Anterior cingulate cortex (tissue), 58 donors: ENCODE results near the gene PLXNA2.

ENCODE experiments used
- DNase-seq, 58 donors: peaks; one replicate each; lab custom pipeline; 2025; lab: John Stamatoyannopoulos, UW

Gene PLXNA2

GRCh38 chr1:208243527-208243966 lies 637 bp downstream of the PLXNA2 start:
- peak in 3 of 58 donors; percentile 36 to 74 (median 64) for DNase-seq

DNA sequence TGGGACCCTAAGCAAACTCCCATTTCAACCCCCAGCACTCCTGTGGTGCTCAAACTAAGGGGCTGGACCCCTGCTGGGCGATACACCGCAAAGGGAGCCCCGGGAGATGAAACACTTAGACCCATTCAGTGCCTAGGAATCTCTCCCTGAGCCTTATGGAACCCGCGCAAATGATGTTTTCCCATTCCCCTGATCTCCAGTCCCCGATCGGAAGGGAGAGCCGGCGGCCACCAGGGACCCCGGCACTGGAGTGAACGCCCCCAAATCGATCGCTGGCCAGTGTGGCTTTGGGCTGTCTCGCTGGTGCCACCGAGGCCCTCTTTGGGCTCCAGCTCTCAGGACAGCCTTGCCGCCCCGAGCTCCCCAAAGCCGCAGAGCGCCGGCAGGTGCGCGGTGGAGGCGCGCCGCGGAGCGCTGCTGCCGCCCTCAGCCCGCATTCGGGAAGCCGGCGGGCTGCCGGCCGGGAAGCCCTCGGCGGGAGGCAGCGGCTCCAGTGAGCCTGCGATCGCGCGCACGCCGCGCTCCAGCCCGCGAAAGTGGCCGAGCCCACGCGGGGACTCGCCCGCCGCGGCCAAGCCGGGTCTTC lies 1.1 kb downstream of the PLXNA2 start:
- DNase-seq: peak in 3 of 58 donors; percentile 36 to 68 (median 43)

GRCh38 chr1:208242146-208242545 lies 2.0 kb downstream of the PLXNA2 start:
- no peak for DNase-seq

- no peak for DNase-seq
These were observed 2.7 kb downstream of the PLXNA2 start for GRCh38 chr1:208241512-208241911.

- peak in 1 of 58 donors; percentile 20 for DNase-seq
These were observed 3.4 kb downstream of the PLXNA2 start for GRCh38 chr1:208240662-208241355.

DNA sequence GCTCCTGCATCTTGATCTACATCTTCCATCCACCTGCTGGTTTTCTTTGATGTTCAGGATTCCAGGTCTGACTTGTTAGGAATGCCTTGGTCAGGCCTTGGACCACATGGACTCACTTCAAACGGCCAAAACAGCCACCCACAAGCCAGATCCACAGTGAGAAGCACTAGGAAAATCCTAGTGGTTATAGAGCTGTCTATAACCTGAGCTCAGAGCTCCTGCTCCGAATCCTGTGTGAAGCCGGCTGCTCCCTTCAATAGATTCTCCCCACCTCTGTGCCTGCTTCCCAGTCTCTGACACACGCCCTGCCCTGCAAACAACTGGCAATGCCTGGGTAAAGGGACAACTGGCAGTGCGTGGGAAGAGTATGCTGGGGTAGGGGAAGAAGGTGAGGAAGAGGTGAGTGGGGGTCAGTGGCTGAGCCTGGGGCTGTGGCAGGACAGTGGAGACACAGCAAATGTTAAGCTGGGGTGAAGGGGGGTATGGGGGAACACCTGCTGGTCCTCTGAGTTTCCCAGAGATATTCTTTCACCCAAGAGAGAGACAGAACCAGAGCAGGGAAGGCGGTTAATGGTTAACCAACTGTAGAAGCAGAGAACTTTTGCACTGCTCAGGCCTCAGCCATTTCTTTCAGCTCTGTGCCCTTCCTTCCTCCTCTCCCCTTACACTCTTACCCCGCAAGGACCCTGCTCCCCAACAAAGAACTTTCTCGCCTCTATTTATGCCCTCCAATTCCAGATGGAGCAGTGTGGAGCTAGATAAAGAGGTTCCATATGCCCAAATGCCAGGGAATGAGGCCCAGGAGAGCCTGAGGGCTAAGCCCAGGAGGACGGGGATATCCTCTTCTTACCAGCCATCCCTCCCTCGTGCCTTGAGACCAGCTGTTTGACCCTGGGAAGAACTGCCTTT lies 4.5 kb downstream of the PLXNA2 start:
- DNase-seq: peak in 1 of 58 donors; percentile 67

DNA sequence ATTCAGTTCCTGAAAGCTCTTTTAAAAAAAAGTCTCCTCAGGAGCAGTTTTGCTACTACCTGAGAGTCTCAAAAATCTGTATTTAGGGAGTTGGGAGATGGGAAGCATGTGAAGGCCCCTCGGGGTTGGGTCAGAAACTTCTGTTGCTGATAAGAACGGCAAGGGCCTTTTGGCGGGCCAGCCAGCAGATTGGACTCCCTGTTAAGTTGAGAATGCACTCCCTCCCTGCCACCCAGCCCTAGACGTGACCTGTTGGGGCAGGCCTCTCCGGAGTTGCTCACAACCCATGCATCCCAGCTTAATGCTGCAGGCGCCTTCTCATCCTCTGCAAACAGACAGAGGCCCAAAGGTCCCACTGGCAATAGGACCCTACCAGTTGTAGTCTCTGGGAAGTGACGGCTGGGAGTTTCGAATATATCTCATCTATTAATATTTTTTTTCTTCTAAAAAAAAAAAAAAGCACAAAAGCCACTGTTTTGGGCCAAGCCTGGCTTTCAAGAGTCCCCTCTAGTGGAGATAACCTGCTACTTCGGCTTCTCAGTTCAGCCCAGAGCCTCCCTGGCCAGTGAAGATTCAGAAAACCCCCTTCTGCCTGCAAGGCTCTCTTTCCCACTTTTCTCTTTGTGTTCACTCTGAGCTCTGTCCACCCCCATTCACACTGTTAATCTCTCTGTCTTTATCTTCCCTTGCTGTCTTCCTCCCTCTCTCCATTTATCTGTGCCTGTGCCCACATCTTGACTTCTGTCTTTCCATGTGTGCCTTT lies 5.3 kb downstream of the PLXNA2 start:
- DNase-seq: peak in 11 of 58 donors; percentile 18 to 68 (median 28)

- DNase-seq: no peak
These were observed 6.9 kb downstream of the PLXNA2 start for GRCh38 chr1:208237241-208237640.

GRCh38 chr1:208235982-208236761 lies 8.0 kb downstream of the PLXNA2 start:
- DNase-seq: no peak

GRCh38 chr1:208235356-208235981 lies 8.7 kb downstream of the PLXNA2 start:
- DNase-seq: no peak

GRCh38 chr1:208234721-208235120 lies 9.5 kb downstream of the PLXNA2 start:
- no peak for DNase-seq

- peak in 1 of 58 donors; percentile 62 for DNase-seq
These were observed 10.2 kb downstream of the PLXNA2 start for GRCh38 chr1:208233978-208234377.

DNA sequence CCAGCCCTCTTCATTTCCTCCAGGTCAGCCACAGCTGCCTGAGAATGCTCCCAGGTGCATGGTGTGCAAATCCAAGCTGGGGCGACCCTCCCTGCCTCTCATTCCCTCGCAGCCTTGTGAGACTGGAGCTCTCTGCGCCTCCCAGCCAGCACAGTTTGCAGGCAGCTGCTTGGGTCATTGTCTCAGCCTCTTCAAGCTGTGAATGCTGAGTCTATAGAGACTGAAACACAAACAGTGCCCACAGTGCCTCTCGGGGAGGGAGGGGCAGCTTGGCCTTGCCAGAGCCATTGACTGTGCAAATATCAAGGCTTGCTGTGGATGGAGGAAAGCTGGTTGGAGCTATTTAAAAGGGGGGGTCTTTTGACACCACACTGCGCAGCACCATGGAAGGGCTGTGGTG lies 10.6 kb downstream of the PLXNA2 start:
- peak in 50 of 58 donors; percentile 15 to 83 (median 58) for DNase-seq

GRCh38 chr1:208232662-208233038 lies 11.5 kb downstream of the PLXNA2 start:
- no peak for DNase-seq

DNA sequence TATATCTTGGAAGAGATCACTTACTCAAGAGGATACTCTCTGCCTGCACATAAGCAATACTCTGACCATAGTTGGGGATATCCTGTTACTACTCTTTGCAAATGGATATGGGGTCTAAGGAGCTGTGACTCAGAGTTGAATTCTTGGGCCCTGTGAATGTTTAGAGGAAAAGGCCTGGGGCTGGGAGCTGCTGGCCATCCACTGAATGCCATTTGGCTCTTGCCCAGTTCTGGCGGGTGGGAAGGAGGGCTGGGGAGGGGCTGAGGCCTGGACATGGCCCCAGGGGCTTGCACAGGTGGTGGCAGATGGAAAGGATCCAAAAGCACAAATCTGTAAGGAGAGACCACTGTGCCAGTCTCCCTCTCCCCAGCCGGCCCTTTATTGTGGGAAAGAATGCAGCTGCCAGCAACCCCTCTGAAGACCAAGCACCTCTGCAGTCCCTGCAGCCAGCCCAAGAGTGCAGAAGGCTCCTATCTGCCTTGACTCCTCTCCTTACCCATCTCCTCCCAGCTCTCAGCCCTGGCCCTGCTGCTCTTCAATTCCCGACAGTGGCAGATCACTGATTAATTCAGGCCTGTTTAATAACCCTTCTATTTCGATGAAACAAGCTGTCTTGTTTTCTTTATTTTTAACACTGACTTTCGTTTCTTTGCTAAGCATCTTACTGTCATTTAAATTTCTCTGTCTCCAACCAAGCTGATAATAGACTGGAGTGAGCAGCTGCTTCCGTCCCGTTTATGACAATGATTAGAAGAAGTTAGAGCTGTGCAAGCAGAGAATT lies 12.1 kb downstream of the PLXNA2 start:
- DNase-seq: no peak

GRCh38 chr1:208230668-208231529 lies 13.3 kb downstream of the PLXNA2 start:
- DNase-seq: no peak

DNA sequence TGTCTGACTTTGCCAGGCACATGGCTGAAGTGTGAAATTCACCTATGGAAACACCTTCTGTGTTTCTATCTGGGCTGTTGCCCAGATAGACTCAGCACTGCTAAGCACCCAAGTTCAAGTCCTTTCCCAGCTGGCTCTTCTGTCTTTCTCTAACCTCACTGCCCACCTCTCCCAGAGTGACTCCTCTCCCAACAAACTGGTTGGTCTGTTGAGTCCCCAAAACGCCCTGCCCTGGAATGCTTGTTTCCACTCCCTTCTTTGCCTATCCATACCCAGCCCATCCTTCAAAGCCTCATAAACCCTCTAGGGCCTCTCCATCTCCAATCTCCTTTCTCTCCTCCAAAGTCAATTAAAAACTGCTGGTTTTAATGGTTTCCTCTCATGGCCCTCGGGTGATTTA lies 15.6 kb downstream of the PLXNA2 start:
- DNase-seq: no peak
